ENCODE measurements around the gene PPIF.

- TF ChIP-seq, protein P1, sequence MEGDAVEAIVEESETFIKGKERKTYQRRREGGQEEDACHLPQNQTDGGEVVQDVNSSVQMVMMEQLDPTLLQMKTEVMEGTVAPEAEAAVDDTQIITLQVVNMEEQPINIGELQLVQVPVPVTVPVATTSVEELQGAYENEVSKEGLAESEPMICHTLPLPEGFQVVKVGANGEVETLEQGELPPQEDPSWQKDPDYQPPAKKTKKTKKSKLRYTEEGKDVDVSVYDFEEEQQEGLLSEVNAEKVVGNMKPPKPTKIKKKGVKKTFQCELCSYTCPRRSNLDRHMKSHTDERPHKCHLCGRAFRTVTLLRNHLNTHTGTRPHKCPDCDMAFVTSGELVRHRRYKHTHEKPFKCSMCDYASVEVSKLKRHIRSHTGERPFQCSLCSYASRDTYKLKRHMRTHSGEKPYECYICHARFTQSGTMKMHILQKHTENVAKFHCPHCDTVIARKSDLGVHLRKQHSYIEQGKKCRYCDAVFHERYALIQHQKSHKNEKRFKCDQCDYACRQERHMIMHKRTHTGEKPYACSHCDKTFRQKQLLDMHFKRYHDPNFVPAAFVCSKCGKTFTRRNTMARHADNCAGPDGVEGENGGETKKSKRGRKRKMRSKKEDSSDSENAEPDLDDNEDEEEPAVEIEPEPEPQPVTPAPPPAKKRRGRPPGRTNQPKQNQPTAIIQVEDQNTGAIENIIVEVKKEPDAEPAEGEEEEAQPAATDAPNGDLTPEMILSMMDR (IDR thresholded peaks at IDR 0.05 in 4 of 5, conservative IDR thresholded peaks at IDR 0.05 in 1 of 5): peak; percentile 93 to 99 (median 97)
- TF ChIP-seq POLR2A (IDR thresholded peaks at IDR 0.05): no peak
Measured at GRCh38 chr10:79374312-79375191, 27.3 kb downstream of the PPIF start.

Measured in gastrocnemius medialis (tissue), 4 donors.